PC-3 (cell line): ENCODE results near the gene VPS37C. TPM values are rescaled to one million over a fixed set of nuclear protein-coding genes. Genes with fewer than 3 reads are reported as not detected.
"Not testable (repeated sequence)": the region's sequence is repeated elsewhere in the genome, so short reads cannot be mapped to it uniquely, and the experiment has no call there.

ENCODE experiments used
- ATAC-seq: fragments of 200-7000 bp; cut with Tn5 transposase; 2 replicates; pipeline ENCODE4 v1.9.1; 2020; ENCODE audit warnings: mild to moderate bottlenecking, moderate library complexity
- BruUV-seq: library from RNA; stranded (reverse); fragments of 400-500 nt; replicated peaks from 2 replicates; lab custom pipeline; 2021; lab: Mats Ljungman, UMichigan
- CTCF ChIA-PET: fragments of 300-600 bp; sonication (Branson Sonifier 250); formaldehyde crosslinking; loops from one replicate; lab custom pipeline; 2022; ENCODE audit warnings: antibody characterized with exemption; lab: Charles Lee
- POLR2A ChIA-PET: fragments of 300-600 bp; sonication (Branson Sonifier 250); formaldehyde crosslinking; loops from one replicate; lab custom pipeline; 2022; ENCODE audit warnings: antibody characterized with exemption; ENCODE audit not compliant: unreplicated experiment; lab: Charles Lee
- DNase-seq: peaks from one replicate; pipeline ENCODE4 v3.0.0-alpha.2; 2015
- H2AFZ ChIP-seq: fragments of 300-600 bp; sonication (generic); 2 replicates; pipeline ENCODE4 v1.6.0; 2016; ENCODE audit warnings: antibody characterized with exemption, low read length
- H3F3A ChIP-seq: fragments of 300-600 bp; sonication (generic); one replicate; pipeline ENCODE4 v1.6.0; 2017; ENCODE audit warnings: antibody characterized with exemption, low read length, control low read depth, mild to moderate bottlenecking; ENCODE audit not compliant: unreplicated experiment
- H3K27ac ChIP-seq: fragments of 300-600 bp; sonication (generic); 2 replicates; pipeline ENCODE4 v1.5.1; 2016; ENCODE audit warnings: mild to moderate bottlenecking, low read length
- H3K27me3 ChIP-seq: fragments of 300-600 bp; sonication (generic); 2 replicates; pipeline ENCODE4 v1.6.1; 2016; ENCODE audit warnings: low read length, mixed read lengths
- H3K36me3 ChIP-seq: fragments of 300-600 bp; sonication (generic); 2 replicates; pipeline ENCODE4 v1.6.1; 2016; ENCODE audit warnings: low read depth, mixed run types, low read length, mixed read lengths
- H3K4me1 ChIP-seq: fragments of 300-600 bp; sonication (generic); 2 replicates; pipeline ENCODE4 v1.5.1; 2016; ENCODE audit warnings: low read length; ENCODE audit not compliant: insufficient read depth
- H3K4me2 ChIP-seq: fragments of 300-600 bp; sonication (generic); 2 replicates; pipeline ENCODE4 v1.6.0; 2016; ENCODE audit warnings: low read length
- H3K4me3 ChIP-seq: fragments of 300-600 bp; sonication (generic); 2 replicates; pipeline ENCODE4 v1.5.1; 2016; ENCODE audit warnings: mild to moderate bottlenecking, low read length, mixed read lengths
- H3K79me2 ChIP-seq: fragments of 300-600 bp; sonication (generic); 2 replicates; pipeline ENCODE4 v1.6.1; 2017; ENCODE audit warnings: low read length, mixed read lengths
- H3K9ac ChIP-seq: fragments of 300-600 bp; sonication (generic); 2 replicates; pipeline ENCODE4 v1.6.0; 2016; ENCODE audit warnings: mild to moderate bottlenecking, low read length
- H3K9me2 ChIP-seq: fragments of 300-600 bp; sonication (generic); replicated peaks from 2 replicates; pipeline ENCODE4 v1.6.1; 2016; ENCODE audit warnings: mixed run types, low read length, mixed read lengths
- H3K9me3 ChIP-seq: fragments of 300-600 bp; sonication (generic); 2 replicates; pipeline ENCODE4 v1.6.1; 2016; ENCODE audit warnings: low read length, mixed read lengths
- H4K20me1 ChIP-seq: fragments of 300-600 bp; sonication (generic); 2 replicates; pipeline ENCODE4 v1.6.1; 2016; ENCODE audit warnings: low read length, mixed read lengths
- EZH2 ChIP-seq: fragments of 300-600 bp; sonication (generic); IDR thresholded peaks from one replicate; pipeline ENCODE4 v1.6.1; 2017; ENCODE audit warnings: antibody characterized with exemption, mild to moderate bottlenecking, low read length; ENCODE audit not compliant: unreplicated experiment
- EZH2phosphoT487 ChIP-seq: fragments of 300-600 bp; sonication (generic); IDR thresholded peaks from 2 replicates; pipeline ENCODE4 v1.6.1; 2018; ENCODE audit warnings: mild to moderate bottlenecking, antibody characterized with exemption, low read length, borderline replicate concordance
- intact Hi-C: fragments of 100-400 bp; cut with micrococcal nuclease; formaldehyde crosslinking; loops from 2 replicates; pipeline ENCODE4 v1.9.0; 2023
- total RNA-seq: library from RNA; depleted of rRNA; stranded (reverse); fragments of >200 nt; gene quantifications from 2 replicates; pipeline ENCODE4 v1.2.3, GENCODE V29; 2014
- TF ChIP-seq, protein P1 (sequence below): fragments of 300-600 bp; sonication (generic); conservative IDR thresholded peaks from 2 replicates; pipeline ENCODE4 v1.5.1; 2017; ENCODE audit warnings: antibody characterized with exemption, low read depth, mild to moderate bottlenecking, low read length

The VPS37C gene
- total RNA-seq, 1 experiment from 2014 or later, result 28.9 TPM

DNA sequence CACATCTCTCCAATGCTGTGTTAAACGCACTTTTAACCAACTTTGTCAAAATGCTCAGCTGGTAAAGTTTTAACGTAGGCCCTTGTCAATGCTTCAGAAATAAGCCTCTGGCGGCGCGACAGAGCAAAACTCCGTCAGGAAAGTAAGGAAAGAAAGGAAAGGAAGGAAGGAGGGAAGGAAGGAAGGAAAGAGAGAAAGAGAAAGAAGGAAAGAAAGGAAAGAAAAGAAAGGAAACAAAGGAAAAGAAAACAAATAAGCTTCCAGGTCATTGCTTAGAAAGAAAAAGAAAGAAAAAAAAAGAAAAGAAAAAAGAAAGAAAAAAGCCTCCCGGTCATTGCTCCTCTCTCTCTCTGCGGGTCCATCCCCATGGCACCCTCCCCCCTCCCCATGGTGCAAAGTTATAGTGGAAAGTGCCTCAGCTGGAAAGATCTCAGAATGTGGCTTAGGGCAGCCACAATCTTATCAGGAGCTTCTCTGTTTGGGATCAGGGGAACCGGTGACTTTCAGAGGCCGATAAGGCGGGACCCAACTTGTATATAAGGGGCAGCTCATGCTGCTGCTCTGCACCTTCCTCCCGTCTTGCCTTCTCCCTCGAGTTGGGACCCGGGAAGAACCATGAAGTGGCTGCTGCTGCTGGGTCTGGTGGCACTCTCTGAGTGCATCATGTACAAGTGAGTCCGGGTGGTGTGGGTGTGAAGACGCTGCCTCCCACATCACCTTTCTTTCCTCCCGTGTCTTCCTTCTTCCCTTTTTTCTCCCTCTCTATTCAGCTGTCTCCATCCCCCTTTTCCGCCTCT lies 41.9 kb upstream of the VPS37C start, which contains the start of gene PGA3:
Gene PGA3, plus strand, starts transcription at position 566 of the 797 bp plus-strand sequence. Its CDS starts 50 bp downstream, at position 616.
- BruUV-seq, H3F3A ChIP-seq, H3K4me3 ChIP-seq, H3K27ac ChIP-seq, H3K9me2 ChIP-seq, H3K9me3 ChIP-seq, H3K79me2 ChIP-seq, H4K20me1 ChIP-seq, H3K9ac ChIP-seq, intact Hi-C loops, H2AFZ ChIP-seq, H3K36me3 ChIP-seq, H3K4me2 ChIP-seq, ATAC-seq, POLR2A ChIA-PET, H3K4me1 ChIP-seq, CTCF ChIA-PET: not testable (repeated sequence)
- peak; percentile 0 for DNase-seq
- H3K27me3 ChIP-seq, result peaks cover 34% of the 10 kb centered on the region

DNA sequence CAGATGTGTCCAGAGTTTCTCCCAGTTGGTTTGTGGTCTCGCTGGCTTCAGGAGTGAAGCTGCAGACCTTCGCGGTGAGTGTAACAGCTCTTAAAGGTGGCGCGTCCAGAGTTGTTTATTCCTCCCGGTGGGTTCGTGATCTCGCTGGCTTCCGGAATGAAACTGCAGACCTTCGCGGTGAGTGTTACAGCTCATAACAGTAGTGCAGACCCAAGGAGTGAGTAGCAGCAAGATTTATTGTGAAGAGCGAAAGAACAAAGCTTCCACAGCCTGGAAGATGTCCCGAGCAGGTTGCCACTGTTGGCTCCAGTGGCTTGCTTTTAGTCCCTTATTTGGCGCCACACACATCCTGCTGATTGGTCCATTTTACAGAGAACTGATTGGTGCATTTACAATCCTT lies 40.2 kb upstream of the VPS37C start:
- no peak for ATAC-seq
- Histone ChIP-seq H3K9me2 (no peaks in the 10 kb centered on the region), H3K9me3 (peaks cover 10% of the 10 kb centered on the region; the same call in 1 of the 2 replicates), H3K27ac (no peak overlapping the region), H3K4me1 (no peaks in the 10 kb centered on the region), H3K36me3 (no peaks in the 10 kb centered on the region), H3F3A (no peaks in the 10 kb centered on the region), H4K20me1 (no peaks in the 10 kb centered on the region), H3K27me3 (peaks cover 45% of the 10 kb centered on the region), H2AFZ (no peak overlapping the region), H3K9ac (no peak overlapping the region), H3K4me3 (no peak overlapping the region), H3K4me2 (no peak overlapping the region), H3K79me2 (no peaks in the 10 kb centered on the region)
- intact Hi-C loops, result no loop called here
- TF ChIP-seq, protein P1, sequence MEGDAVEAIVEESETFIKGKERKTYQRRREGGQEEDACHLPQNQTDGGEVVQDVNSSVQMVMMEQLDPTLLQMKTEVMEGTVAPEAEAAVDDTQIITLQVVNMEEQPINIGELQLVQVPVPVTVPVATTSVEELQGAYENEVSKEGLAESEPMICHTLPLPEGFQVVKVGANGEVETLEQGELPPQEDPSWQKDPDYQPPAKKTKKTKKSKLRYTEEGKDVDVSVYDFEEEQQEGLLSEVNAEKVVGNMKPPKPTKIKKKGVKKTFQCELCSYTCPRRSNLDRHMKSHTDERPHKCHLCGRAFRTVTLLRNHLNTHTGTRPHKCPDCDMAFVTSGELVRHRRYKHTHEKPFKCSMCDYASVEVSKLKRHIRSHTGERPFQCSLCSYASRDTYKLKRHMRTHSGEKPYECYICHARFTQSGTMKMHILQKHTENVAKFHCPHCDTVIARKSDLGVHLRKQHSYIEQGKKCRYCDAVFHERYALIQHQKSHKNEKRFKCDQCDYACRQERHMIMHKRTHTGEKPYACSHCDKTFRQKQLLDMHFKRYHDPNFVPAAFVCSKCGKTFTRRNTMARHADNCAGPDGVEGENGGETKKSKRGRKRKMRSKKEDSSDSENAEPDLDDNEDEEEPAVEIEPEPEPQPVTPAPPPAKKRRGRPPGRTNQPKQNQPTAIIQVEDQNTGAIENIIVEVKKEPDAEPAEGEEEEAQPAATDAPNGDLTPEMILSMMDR, result no peak
- TF ChIP-seq EZH2 (no peak), EZH2phosphoT487 (no peak)
- no TSS peak for BruUV-seq
- ChIA-PET POLR2A (no interaction called here), CTCF (interaction anchor here (0.6 kb wide), 1 partner anchor 191 kb away, joined by 6 read pairs; no protein-coding TSS in a partner anchor)
- no peak for DNase-seq

DNA sequence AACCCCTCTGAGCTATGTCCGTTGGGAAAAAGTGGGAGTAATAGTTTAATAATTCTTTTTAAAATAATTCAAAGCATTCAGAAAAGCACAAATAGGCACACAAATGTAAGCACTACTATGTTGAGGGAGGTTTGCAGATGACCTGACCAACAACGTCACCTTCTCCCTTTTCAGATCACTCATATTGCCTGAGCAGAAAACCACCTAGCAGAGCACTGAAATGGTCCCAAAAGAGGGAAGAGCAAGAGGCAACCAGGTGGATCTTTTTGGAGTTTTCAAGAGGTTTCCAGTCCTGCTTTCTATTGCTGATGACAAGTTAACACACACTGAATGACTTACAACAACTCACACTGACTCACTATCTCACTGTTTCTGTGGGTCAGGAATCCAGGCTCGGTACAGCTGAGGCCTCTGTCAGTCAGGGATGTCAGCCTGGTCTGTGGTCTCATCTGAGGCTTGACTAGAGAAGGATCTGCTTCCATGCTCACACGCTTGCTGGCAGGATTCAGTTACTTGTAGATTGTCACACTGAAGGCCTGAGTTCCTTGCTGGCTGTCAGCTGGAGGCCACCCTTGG lies 37.8 kb upstream of the VPS37C start:
- CTCF ChIA-PET, result no interaction called here
- intact Hi-C loops, result no loop called here

More for the DNA sequence above, 37.8 kb upstream of the VPS37C start:
- no peak overlapping the region for H2AFZ ChIP-seq
- no TSS peak for BruUV-seq
- H3F3A ChIP-seq, result no peaks in the 10 kb centered on the region
- ATAC-seq, result no peak
- no peak for TF ChIP-seq EZH2phosphoT487
- TF ChIP-seq EZH2, result no peak
- TF ChIP-seq, protein P1, result no peak
- POLR2A ChIA-PET, result no interaction called here
- H3K9me2 ChIP-seq, result no peaks in the 10 kb centered on the region
- H3K9ac ChIP-seq, result no peak overlapping the region
- no peaks in the 10 kb centered on the region for H3K79me2 ChIP-seq
- H3K36me3 ChIP-seq, result no peaks in the 10 kb centered on the region
- H3K9me3 ChIP-seq, result peaks cover 10% of the 10 kb centered on the region; the same call in 1 of the 2 replicates
- H3K27me3 ChIP-seq, result peaks cover 49% of the 10 kb centered on the region
- H3K4me1 ChIP-seq, result no peaks in the 10 kb centered on the region
- no peak overlapping the region for H3K27ac ChIP-seq
- H3K4me3 ChIP-seq, result no peak overlapping the region
- DNase-seq, result no peak
- H4K20me1 ChIP-seq, result no peaks in the 10 kb centered on the region
- no peak overlapping the region for H3K4me2 ChIP-seq
